Measurements from ENCODE around the gene TSPAN8.
"Not testable (repeated sequence)": the region's sequence is repeated elsewhere in the genome, so short reads cannot be mapped to it uniquely, and the experiment has no call there.

Gene TSPAN8

DNA sequence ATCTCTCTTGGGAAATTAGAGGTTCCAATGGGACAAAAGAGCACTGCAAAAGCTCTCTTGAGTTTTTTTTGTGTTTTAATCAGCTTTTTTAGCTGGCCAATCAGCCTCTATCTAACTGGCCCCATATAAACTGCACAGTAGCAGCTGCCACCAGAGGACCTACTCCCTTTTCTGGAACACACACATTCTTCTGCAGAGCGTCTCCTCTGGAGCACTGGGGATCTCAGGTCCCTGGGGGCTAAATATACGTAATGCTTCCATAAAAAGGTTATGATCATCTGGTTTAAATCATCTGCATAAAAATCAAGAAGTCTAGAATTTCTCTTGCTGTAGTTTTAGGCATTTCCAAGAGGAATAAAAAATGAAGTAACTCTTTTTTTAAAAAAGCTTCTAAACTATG lies 32.3 kb downstream of the TSPAN8 start:
- no peak for DNase-seq

DNA sequence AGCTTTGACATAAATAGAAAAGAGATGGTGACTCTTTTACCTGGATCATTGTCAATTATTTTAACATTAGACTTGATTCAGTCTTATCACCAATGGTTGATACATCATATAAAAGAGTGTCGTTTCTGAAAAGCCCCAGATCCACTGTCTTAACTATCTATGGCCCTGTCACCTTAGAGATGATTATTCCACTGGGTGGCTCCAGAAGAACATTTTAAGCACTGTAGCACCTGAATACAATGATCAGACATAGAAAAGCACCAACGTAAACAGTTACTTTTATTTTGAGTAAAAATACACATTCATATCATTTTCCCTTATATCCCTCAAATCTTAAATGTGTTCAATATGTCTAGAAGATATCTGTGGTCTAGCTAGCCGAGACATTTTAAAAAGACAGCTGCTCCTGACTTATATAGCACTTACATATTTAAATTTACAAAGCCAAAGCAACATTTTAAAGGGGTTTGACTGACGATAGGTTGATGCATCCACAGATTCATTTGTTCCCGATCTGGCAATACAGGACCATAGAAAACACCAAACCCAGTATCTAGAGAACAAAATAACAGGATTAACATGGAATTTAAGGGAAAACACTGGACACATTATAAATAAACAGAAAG lies 32.9 kb downstream of the TSPAN8 start:
- DNase-seq, result no peak

DNA sequence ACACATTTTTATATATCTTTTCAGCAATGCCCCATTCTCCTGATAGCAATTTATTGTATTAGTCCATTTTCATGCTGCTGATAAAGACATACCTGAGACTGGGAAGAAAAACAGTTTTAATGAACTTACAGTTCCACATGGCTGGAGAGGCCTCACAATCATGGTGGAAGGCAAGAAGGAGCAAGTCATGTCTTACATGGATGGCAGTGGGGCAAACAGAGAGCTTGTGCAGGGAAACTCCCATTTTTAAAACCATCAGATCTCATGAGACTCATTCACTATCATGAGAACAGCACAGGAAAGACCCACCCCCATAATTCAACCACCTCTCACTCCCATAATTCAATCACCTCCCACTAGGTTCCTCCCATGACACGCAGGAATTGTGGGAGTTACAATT lies 44.7 kb downstream of the TSPAN8 start:
- DNase-seq, result not testable (repeated sequence)

DNA sequence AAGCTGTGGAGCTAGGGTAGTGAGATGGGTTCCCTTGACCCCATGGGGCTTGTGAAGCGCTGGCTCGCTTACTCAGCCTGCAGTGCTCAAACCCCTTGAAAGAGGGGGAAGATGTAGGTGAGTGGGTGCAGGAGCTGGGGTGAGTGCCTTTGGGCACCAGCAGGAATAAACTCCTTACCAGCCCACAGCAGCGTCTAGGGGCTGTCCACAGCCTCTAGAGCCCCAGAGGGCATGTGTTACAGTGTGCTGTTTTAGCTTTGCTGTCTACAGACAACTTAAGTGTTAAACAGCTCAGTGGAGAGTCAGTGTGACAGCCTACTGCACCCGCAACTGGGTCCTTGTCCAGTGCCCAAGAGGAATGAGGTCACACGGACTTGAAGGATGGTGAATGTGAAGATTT lies 48.0 kb downstream of the TSPAN8 start:
- DNase-seq, result no peak

DNA sequence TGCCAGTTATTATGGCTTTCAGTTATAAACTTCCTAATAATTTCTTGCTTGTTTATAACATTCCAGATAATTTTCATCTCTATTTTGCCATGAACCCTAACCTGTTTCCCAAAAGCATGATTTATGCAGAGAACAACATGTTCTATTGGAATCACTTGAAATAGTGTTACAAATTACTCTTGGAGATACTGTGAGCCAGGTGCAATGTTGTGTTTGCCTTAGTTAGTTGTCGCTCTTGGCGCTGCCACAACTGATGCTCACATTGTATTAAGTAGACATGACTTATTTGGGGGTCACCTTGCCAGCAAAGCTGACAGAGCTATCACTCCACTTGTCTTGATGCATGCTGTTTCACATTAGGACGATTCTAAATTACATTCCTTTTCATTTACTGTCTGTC lies 49.4 kb downstream of the TSPAN8 start:
- no peak for DNase-seq

DNA sequence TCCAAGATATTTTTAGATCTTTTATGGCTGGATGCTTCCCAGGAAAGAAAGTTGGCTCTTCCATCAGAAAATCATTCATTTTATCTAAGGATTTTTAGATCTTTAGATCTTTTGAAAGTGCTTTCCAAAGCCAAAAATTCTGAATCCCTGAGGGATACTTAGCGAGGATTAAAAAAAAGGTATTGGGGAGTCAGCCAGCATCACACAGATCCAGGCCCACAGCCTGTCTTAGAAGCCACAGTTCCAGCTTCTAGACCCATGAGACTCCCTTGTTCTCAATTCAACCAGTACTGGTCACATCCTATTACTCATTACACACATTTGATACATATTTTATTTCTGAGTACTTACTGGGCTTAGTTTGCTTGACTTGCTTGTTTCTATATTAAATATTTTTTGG lies 49.9 kb downstream of the TSPAN8 start:
- no peak for DNase-seq

DNA sequence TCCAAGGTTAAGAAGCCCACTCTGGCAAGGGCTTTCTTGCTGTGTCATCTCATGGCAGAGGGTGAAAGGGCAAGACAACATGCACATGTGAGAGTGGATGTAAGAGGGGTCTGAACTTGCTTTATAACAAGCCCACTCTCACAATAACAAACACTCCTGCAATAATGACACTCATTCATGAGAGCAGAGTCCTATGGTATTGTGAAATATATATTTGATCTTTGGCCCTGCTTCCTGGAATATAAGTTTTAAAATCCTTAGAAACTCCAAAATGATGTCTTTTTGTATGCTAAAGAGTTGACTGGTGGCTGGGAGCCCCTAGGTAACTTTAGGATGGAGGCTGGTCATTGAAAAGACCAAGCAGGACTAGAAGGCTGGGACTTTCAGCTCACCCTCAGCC lies 51.8 kb downstream of the TSPAN8 start:
- no peak for DNase-seq

DNA sequence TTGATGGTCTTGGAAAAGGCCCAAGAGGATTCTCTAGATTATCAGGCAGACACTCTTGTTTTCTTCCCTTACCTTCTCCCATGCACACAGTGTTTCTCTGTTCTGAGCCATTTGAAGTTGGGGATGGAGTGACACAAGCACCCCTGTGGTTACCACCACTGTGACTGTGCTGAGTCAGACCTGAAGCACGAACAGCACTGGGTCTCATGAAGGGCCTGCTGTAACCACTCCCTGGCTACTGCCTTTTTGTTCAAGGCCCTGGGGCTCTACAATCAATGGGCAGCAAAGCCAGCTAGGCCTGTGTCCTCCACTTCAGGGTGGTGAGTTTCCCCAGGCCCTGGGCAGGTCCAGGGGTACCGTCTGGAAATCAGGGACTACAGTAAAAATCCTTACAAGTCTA lies 65.5 kb downstream of the TSPAN8 start:
- DNase-seq, result no peak

DNA sequence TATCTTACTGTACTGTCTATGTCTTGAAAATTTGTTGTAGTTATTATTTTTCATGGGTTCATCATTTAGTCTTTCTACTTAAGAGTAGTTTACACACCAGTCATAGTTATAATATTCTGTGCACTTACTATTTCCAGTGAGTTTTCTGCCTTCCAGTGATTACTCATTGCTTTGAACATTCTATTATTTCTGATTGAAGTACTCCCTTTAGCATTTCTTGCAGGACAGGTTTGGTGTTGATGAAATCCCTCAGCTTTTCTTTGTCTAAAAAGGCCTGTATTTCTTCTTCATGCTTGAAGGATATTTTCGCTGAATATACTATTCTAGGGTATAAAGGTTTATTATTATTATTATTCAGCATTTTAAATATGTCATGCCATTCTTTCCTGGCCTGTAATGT lies 66.8 kb downstream of the TSPAN8 start:
- no peak for DNase-seq

DNA sequence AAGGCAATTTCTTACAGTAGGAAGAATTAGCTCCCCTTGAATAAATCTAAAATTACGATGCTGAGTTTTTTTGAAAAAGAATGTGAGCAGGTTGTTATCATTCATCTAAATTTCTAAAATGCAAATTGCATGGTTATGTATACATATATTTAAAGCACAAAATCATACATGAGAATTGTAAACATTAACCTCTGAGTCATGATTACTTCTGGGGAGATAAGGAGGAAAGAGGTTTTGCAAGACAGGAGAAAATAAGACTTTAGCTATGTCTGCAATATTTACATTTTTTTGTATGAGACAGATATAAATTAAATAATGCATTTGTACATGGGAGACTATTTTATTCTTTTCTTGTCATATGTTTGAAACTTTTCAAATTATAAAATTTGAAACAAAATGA lies 72.2 kb downstream of the TSPAN8 start:
- DNase-seq, result no peak

DNA sequence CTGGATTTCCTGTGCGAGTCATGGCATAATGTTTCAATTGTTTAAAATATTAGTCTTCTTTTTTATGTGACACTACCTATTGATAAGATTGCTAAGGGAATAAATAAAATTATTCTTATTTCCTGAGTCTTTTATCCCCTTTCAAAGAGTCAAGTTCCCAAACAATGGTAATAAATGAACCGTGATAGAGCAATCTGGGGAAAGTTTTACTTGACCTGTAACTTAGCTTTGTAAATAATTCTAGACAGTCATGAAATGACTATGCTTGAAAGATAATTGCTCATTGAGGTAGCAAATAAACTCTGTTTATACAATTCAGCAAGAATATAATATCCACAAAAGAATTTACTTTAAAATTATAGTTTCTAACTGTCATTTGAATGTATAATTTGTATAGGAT lies 82.1 kb downstream of the TSPAN8 start:
- no peak for DNase-seq

Data from stimulated activated CD4-positive, alpha-beta T cell treated with anti-CD3 and anti-CD28 coated beads, Interleukin-1b, Interleukin-23, amount 100 ng/mL, for 48 hours (primary cell).